Fibroblast of skin of scalp (primary cell): Measurements from ENCODE around the gene STAB2.

Experiments
- DNase-seq: peaks from one replicate; pipeline ENCODE4 v3.0.0-alpha.2; 2013

STAB2 gene

GRCh38 chr12:103783744-103784664, 196.9 kb downstream of the STAB2 start:
- DNase-seq = no peak

GRCh38 chr12:103785243-103786031, 198.4 kb downstream of the STAB2 start:
- peak; percentile 15 for DNase-seq

- no peak for DNase-seq
These were observed 199.1 kb downstream of the STAB2 start for GRCh38 chr12:103786201-103786600.

- no peak for DNase-seq
These were observed 204.4 kb downstream of the STAB2 start for GRCh38 chr12:103791350-103791920.

- no peak for DNase-seq
These were observed 206.0 kb downstream of the STAB2 start for GRCh38 chr12:103793046-103793445.

- no peak for DNase-seq
These were observed 206.5 kb downstream of the STAB2 start for GRCh38 chr12:103793512-103794045.

GRCh38 chr12:103794309-103795213, 207.5 kb downstream of the STAB2 start:
- no peak for DNase-seq

GRCh38 chr12:103798586-103798985, 211.5 kb downstream of the STAB2 start:
- no peak for DNase-seq

GRCh38 chr12:103799504-103799856, 212.4 kb downstream of the STAB2 start:
- DNase-seq = no peak

- DNase-seq = peak; percentile 61
These were observed 213.0 kb downstream of the STAB2 start for GRCh38 chr12:103799857-103800771.

- no peak for DNase-seq
These were observed 214.9 kb downstream of the STAB2 start for GRCh38 chr12:103801709-103802585.

GRCh38 chr12:103802586-103802886, 215.5 kb downstream of the STAB2 start:
- no peak for DNase-seq

GRCh38 chr12:103803847-103804246, 216.8 kb downstream of the STAB2 start:
- DNase-seq = no peak

GRCh38 chr12:103805655-103806360, 218.7 kb downstream of the STAB2 start:
- no peak for DNase-seq

- no peak for DNase-seq
These were observed 219.7 kb downstream of the STAB2 start for GRCh38 chr12:103806803-103807202.

GRCh38 chr12:103807561-103808238, 220.6 kb downstream of the STAB2 start:
- no peak for DNase-seq

- DNase-seq = no peak
These were observed 221.3 kb downstream of the STAB2 start for GRCh38 chr12:103808239-103808880.

- no peak for DNase-seq
These were observed 222.1 kb downstream of the STAB2 start for GRCh38 chr12:103809154-103809553.
